GM21526 (cell line): ENCODE measurements around the gene FXYD1.

Source experiments
- ATAC-seq: cut with Tn5 transposase; IDR thresholded peaks from one replicate; pipeline ENCODE4 v1.9.1; 2021; ENCODE audit warnings: moderate library complexity; ENCODE audit not compliant: unreplicated experiment, low FRiP score

Gene FXYD1

GRCh38 chr19:35181387-35181786 is 42.8 kb downstream of the FXYD1 start:
- ATAC-seq, result no peak

- ATAC-seq, result no peak
These were observed 45.6 kb downstream of the FXYD1 start for GRCh38 chr19:35184267-35184666.

- no peak for ATAC-seq
These were observed 46.3 kb downstream of the FXYD1 start for GRCh38 chr19:35184884-35185283.
